ENCODE data around the gene RNF43. TPM values are rescaled to one million over a fixed set of nuclear protein-coding genes. Genes with fewer than 3 reads are reported as not detected.

Gene RNF43
- total and polyA plus RNA-seq, 2 donors (not counting 1 experiment from before 2014, with no cell fraction given): 2.5 to 2.6 TPM

DNA sequence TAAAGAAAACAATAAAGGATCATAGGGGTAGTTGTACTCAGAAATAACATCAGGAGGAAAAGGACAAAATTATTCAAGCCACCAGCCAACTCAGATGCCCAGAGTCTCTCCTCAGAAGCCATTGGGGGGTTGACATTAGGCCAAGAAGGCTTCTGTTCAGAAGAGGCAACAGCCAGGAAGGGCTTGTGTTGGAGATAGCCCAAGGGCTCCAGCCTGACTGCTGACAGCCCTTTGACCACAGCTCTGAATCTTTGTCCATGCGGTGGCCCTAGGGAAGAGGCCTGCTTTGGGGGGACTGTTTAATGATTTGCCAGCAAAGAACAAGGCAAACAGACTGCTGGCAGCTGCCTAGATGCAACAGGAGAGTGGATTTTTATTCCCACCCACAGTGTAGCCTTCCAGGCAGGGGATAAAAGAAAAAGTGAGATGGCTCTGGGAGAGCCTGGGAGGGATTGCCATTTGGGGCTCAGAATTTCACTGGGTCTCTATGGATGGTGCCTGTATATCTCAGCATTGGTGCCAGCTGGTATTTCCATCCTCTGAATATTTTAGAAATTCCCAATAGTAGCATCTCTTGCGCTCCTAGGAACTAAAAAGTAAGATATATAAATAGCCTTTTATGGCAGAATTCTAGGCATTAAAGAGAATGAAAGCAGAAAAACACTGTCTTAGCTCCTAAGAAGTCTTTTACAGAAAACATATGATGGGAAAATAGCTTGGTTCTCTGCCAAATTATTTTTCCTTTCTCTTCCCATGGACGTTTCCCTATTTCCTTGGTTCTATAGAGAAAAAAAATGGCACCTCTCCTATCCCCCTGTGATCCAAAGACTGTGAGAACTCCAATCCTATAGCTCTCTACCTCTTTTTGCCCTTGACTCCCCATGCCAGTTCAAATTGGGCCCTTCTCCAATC, 36.0 kb downstream of the RNF43 start:
- TF ChIP-seq, protein P1, sequence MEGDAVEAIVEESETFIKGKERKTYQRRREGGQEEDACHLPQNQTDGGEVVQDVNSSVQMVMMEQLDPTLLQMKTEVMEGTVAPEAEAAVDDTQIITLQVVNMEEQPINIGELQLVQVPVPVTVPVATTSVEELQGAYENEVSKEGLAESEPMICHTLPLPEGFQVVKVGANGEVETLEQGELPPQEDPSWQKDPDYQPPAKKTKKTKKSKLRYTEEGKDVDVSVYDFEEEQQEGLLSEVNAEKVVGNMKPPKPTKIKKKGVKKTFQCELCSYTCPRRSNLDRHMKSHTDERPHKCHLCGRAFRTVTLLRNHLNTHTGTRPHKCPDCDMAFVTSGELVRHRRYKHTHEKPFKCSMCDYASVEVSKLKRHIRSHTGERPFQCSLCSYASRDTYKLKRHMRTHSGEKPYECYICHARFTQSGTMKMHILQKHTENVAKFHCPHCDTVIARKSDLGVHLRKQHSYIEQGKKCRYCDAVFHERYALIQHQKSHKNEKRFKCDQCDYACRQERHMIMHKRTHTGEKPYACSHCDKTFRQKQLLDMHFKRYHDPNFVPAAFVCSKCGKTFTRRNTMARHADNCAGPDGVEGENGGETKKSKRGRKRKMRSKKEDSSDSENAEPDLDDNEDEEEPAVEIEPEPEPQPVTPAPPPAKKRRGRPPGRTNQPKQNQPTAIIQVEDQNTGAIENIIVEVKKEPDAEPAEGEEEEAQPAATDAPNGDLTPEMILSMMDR (IDR thresholded peaks at IDR 0.05): no peak
- TF ChIP-seq EZH2 (IDR thresholded peaks at IDR 0.05; ENCODE audit: borderline replicate concordance, insufficient read depth, low read depth, low read length, poor library complexity, severe bottlenecking): no peak
- no peaks in the 10 kb centered on the region for H3K27me3 ChIP-seq (replicated peaks in 1 of 4; ENCODE audit: control extremely low read depth in 1 of 4, control insufficient read depth in 3 of 4, insufficient read depth in 4 of 4, low read length in 3 of 4)
- Mint-ChIP-seq H3K4me3 (no peak overlapping the region), H3K27ac (peak overlapping the region; percentile 79), H3K27me3 (no peaks in the 10 kb centered on the region), H3K4me1 (peaks cover 28% of the 10 kb centered on the region), H3K9me3 (ENCODE audit: insufficient read depth) (no peaks in the 10 kb centered on the region)
- H3K36me3 ChIP-seq (replicated peaks in 1 of 2; ENCODE audit: control extremely low read depth in 1 of 2, control insufficient read depth in 1 of 2, extremely low read depth in 1 of 2, insufficient read depth in 2 of 2, low read length in 1 of 2): no peaks in the 10 kb centered on the region
- WGBS (ENCODE audit: insufficient coverage): 100% methylated on average over 2 of the region's 3 CpGs
- ChIA-PET CTCF (interaction anchor here (1.6 to 3.5 kb wide), 2 partner anchors 62 to 64 kb away, joined by 4 to 12 read pairs; no protein-coding TSS in a partner anchor), POLR2A (no interaction called here)
- H3K27ac ChIP-seq (ENCODE audit: low read length in 2 of 2): peak overlapping the region in 1 of 2 donors; percentile 57
- no peak overlapping the region for H3K4me3 ChIP-seq (ENCODE audit: control extremely low read depth in 1 of 5, extremely low read depth in 1 of 5, insufficient read depth in 1 of 5, low read depth in 2 of 5, low read length in 4 of 5)
- no peak overlapping the region for H3K9ac ChIP-seq (ENCODE audit: low read length)
- peaks cover 15 to 16% of the 10 kb centered on the region in 2 donors for H3K4me1 ChIP-seq (ENCODE audit: control insufficient read depth in 2 of 2, insufficient read depth in 2 of 2, low read length in 2 of 2)
- no peak for DNase-seq
- H3K9me3 ChIP-seq (ENCODE audit: control extremely low read depth in 1 of 3, control insufficient read depth in 2 of 3, insufficient read depth in 1 of 3, low read length in 2 of 3): no peaks in the 10 kb centered on the region
- no peaks in the 10 kb centered on the region for H4K20me1 ChIP-seq (ENCODE audit: control insufficient read depth, insufficient read depth, low read length, poor library complexity, severe bottlenecking)
- no peak for ATAC-seq (ENCODE audit: low read depth)
- H3K4me2 ChIP-seq (replicated peaks; ENCODE audit: low read depth, low read length, poor library complexity, severe bottlenecking): peak overlapping the region; percentile 63
- intact Hi-C loops (cut with micrococcal nuclease): no loop called here
- no peak overlapping the region for H2AFZ ChIP-seq (ENCODE audit: insufficient read depth, low read depth, low read length, poor library complexity, severe bottlenecking)
- H3K79me2 ChIP-seq (ENCODE audit: control insufficient read depth, insufficient read depth, low read length): no peaks in the 10 kb centered on the region

Data from B cell (primary cell).